Keratinocyte (primary cell): Measurements from ENCODE around the gene KRT9. TPM values are rescaled to one million over a fixed set of nuclear protein-coding genes. Genes with fewer than 3 reads are reported as not detected.
"Not testable (repeated sequence)": the region's sequence is repeated elsewhere in the genome, so short reads cannot be mapped to it uniquely, and the experiment has no call there.

Source experiments
- DNase-seq: peaks from one replicate; pipeline ENCODE4 v3.0.0-alpha.2; 2011; ENCODE audit warnings: low read depth, missing footprints, low spot score
- FAIRE-seq: peaks from 2 replicates; lab custom pipeline; 2011; peaks lifted over from hg19 to GRCh38; lab: Jason Lieb, UNC
- H2AFZ ChIP-seq: 2 replicates; pipeline ENCODE4 v1.6.0; 2012; ENCODE audit warnings: low read length, control low read depth, inconsistent platforms; ENCODE audit not compliant: control insufficient read depth
- H3K27ac ChIP-seq: 2 replicates; pipeline ENCODE4 v1.5.1; 2011; ENCODE audit warnings: low read length; ENCODE audit not compliant: control insufficient read depth, insufficient read depth
- H3K27me3 ChIP-seq: 3 replicates; pipeline ENCODE4 v1.6.0; 2011; ENCODE audit warnings: low read length; ENCODE audit not compliant: control insufficient read depth, insufficient read depth; ENCODE audit errors: extremely low read depth
- H3K36me3 ChIP-seq, 2 experiments: 2 replicates in 1 of 2; 3 replicates in 1 of 2; pipeline ENCODE4 v1.5.1; 2011; ENCODE audit warnings: low read length in 2 of 2, mild to moderate bottlenecking in 1 of 2; ENCODE audit not compliant: control insufficient read depth in 2 of 2, insufficient read depth in 2 of 2; ENCODE audit errors: extremely low read depth in 1 of 2
- H3K4me1 ChIP-seq: 3 replicates; pipeline ENCODE4 v1.5.1; 2011; ENCODE audit warnings: low read length; ENCODE audit not compliant: control insufficient read depth, insufficient read depth; ENCODE audit errors: extremely low read depth
- H3K4me2 ChIP-seq: 3 replicates; pipeline ENCODE4 v1.6.0; 2011; ENCODE audit warnings: low read depth, low read length; ENCODE audit not compliant: control insufficient read depth, insufficient read depth; ENCODE audit errors: extremely low read depth
- H3K4me3 ChIP-seq, 3 experiments: fragments of 200-600 bp in 1 of 3; sonication (generic) in 1 of 3; 2 replicates in 2 of 3; 3 replicates in 1 of 3; pipeline ENCODE4 v1.5.1; 2011 to 2016; ENCODE audit warnings: low read length in 3 of 3, mild to moderate bottlenecking in 3 of 3, control low read depth in 2 of 3, inconsistent platforms in 1 of 3, low read depth in 1 of 3, mixed read lengths in 1 of 3, mixed run types in 1 of 3, moderate library complexity in 1 of 3; ENCODE audit not compliant: control insufficient read depth in 2 of 3, insufficient read depth in 2 of 3; ENCODE audit errors: extremely low read depth in 1 of 3
- H3K79me2 ChIP-seq: 2 replicates; pipeline ENCODE4 v1.6.0; 2012; ENCODE audit warnings: low read length; ENCODE audit not compliant: control insufficient read depth, insufficient read depth
- H3K9ac ChIP-seq: 3 replicates; pipeline ENCODE4 v1.6.0; 2011; ENCODE audit warnings: low read length; ENCODE audit not compliant: control insufficient read depth, insufficient read depth; ENCODE audit errors: extremely low read depth
- H3K9me1 ChIP-seq: 3 replicates; pipeline ENCODE4 v1.6.0; 2011; ENCODE audit warnings: low read length; ENCODE audit not compliant: control insufficient read depth, insufficient read depth; ENCODE audit errors: extremely low read depth
- H3K9me3 ChIP-seq: 2 replicates; pipeline ENCODE4 v1.5.1; 2012; ENCODE audit warnings: low read depth, low read length; ENCODE audit not compliant: control insufficient read depth
- H4K20me1 ChIP-seq: 3 replicates; pipeline ENCODE4 v1.6.0; 2011; ENCODE audit warnings: low read length; ENCODE audit not compliant: control insufficient read depth, insufficient read depth; ENCODE audit errors: extremely low read depth
- dilution Hi-C: fragments of 300-500 bp; cut with MboI; formaldehyde crosslinking; loops from one replicate; pipeline ENCODE4 v1.7.0; 2020; ENCODE audit warnings: low sequenced_read_pairs; ENCODE audit not compliant: extremely low pct_ligation_motif_present
- polyA plus RNA-seq, 5 experiments: library from polyadenylated mRNA; depleted of rRNA in 3 of 5; stranded (reverse) in 3 of 5; stranded (forward) in 1 of 5; unstranded in 1 of 5; fragments of >200 nt; gene quantifications; 1 replicate in 1 of 5; 2 replicates in 3 of 5; 3 replicates in 1 of 5; pipeline versions ENCODE4 v1.2.1 to v1.2.3, GENCODE V29; 2011 to 2012; ENCODE audit warnings: missing spikeins in 2 of 5, low read depth in 1 of 5, low replicate concordance in 1 of 5
- TF ChIP-seq, protein P1 (sequence below), 3 experiments: IDR thresholded peaks in 1 of 3; conservative IDR thresholded peaks in 1 of 3; optimal IDR thresholded peaks in 1 of 3; 2 replicates in 2 of 3; 3 replicates in 1 of 3; pipeline versions ENCODE3 to v1.5.1; 2011; ENCODE audit warnings: low read length in 3 of 3, mild to moderate bottlenecking in 3 of 3, moderate library complexity in 2 of 3, control low read depth in 1 of 3, inconsistent platforms in 1 of 3; ENCODE audit not compliant: insufficient read depth in 2 of 3; ENCODE audit errors: extremely low read depth in 1 of 3

KRT9 gene
- polyA plus RNA-seq, 1 donor (not counting 4 experiments of a cell fraction or from before 2014, with no cell fraction given) = 1.6 TPM

DNA sequence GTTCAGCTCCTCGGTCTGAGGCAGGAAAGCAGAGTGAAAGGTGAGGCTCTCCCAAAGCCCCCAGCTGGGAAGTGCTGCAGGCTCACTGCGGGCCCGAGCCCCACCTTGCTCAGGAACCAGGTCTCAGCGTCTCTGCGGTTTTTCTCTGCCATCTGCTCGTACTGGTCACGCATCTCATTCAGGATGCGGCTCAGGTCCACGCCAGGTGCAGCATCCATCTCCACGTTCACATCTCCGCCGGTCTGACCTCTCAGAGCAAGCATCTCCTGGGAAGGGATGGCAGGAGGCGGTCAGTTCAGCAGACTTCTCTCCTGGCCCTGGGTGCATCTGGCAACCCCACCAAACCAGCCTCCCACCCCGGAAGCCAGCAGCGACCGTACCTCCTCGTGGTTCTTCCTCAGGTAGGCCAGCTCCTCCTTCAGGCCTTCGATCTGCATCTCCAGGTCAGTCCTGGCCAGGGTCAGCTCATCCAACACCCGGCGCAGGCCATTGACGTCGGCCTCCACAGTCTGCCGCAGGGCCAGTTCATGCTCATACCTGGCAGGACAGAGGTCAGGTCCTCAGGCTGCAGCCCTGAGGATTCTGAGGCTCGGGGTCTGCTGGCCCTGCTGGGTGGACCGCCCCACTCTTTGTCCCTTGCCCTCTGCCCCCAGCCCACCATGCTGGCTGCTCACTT, 39.2 kb upstream of the KRT9 start:
- Histone ChIP-seq H4K20me1 (no peaks in the 10 kb centered on the region), H3K36me3 (peaks cover 0 to 4% of the 10 kb centered on the region in 2 experiments), H3K4me2 (no peak overlapping the region), H3K9me1 (no peaks in the 10 kb centered on the region), H3K4me1 (peaks cover 33% of the 10 kb centered on the region), H2AFZ (no peak overlapping the region), H3K79me2 (no peaks in the 10 kb centered on the region), H3K27me3 (no peaks in the 10 kb centered on the region), H3K27ac (no peak overlapping the region), H3K9me3 (no peaks in the 10 kb centered on the region), H3K4me3 (peak overlapping the region in 1 of 3 experiments; percentile 37), H3K9ac (no peak overlapping the region)
- no peak for DNase-seq
- dilution Hi-C loops = no loop called here
- no peak for FAIRE-seq
- TF ChIP-seq, protein P1, sequence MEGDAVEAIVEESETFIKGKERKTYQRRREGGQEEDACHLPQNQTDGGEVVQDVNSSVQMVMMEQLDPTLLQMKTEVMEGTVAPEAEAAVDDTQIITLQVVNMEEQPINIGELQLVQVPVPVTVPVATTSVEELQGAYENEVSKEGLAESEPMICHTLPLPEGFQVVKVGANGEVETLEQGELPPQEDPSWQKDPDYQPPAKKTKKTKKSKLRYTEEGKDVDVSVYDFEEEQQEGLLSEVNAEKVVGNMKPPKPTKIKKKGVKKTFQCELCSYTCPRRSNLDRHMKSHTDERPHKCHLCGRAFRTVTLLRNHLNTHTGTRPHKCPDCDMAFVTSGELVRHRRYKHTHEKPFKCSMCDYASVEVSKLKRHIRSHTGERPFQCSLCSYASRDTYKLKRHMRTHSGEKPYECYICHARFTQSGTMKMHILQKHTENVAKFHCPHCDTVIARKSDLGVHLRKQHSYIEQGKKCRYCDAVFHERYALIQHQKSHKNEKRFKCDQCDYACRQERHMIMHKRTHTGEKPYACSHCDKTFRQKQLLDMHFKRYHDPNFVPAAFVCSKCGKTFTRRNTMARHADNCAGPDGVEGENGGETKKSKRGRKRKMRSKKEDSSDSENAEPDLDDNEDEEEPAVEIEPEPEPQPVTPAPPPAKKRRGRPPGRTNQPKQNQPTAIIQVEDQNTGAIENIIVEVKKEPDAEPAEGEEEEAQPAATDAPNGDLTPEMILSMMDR (optimal IDR thresholded peaks at IDR 0.05 in 1 of 3, IDR thresholded peaks at IDR 0.05 in 1 of 3, conservative IDR thresholded peaks at IDR 0.05 in 1 of 3; ENCODE audit: extremely low read depth in 1 of 3, insufficient read depth in 2 of 3, low read length in 3 of 3) = no peak

DNA sequence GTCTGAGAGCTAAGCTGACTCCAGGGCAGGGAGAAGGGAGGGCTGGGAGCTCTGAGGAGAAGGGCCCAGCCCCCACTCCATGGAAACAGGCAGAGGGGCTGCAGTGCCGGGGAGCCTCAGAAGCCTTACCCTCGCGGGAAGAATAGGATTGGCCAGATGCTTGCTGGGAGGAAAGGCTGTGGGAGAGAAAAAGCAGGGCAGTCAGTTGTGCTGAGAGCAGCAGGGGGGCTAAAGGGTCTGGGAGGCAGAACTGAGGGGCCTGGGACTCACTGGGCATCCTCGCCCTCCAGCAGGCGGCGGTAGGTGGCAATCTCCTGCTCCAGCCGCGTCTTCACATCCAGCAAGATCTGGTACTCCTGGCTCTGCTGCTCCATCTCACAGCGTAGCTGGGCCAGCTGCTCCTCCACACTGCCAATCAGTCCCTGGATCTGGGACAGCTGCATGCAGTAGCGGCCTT, 38.2 kb upstream of the KRT9 start:
- H2AFZ ChIP-seq, dilution Hi-C loops, H3K9me3 ChIP-seq, H4K20me1 ChIP-seq, FAIRE-seq, H3K9me1 ChIP-seq, H3K4me2 ChIP-seq, H3K27ac ChIP-seq, H3K4me3 ChIP-seq, H3K79me2 ChIP-seq, H3K36me3 ChIP-seq, DNase-seq, H3K27me3 ChIP-seq, H3K9ac ChIP-seq: not testable (repeated sequence)
- H3K4me1 ChIP-seq = peaks cover 23% of the 10 kb centered on the region

DNA sequence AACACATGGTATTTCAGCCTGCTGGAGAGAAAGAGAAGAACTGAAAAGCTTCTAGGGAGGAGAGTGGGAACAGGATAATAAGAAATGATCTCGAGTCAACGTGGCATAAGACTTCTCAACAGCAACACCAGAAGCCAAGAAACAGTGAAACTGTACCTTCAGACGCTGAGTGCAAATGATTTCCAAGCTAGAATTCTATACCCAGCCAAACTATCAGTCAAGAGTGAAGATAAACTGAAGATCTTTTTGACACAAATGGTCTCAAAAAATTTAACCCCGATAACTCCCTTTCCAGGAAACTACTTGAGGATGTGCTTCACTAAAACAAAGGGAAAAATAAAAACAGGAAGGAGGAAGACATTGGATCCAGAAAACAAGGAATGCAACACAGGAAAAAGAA, 35.1 kb upstream of the KRT9 start:
- H3K9me3 ChIP-seq, H3K4me2 ChIP-seq, H2AFZ ChIP-seq, H4K20me1 ChIP-seq, H3K79me2 ChIP-seq, H3K9ac ChIP-seq, dilution Hi-C loops, H3K9me1 ChIP-seq, DNase-seq, H3K4me1 ChIP-seq, FAIRE-seq, H3K4me3 ChIP-seq, H3K27ac ChIP-seq, H3K27me3 ChIP-seq, H3K36me3 ChIP-seq: not testable (repeated sequence)
